ENCODE data around the gene PALS1.

PALS1 gene

DNA sequence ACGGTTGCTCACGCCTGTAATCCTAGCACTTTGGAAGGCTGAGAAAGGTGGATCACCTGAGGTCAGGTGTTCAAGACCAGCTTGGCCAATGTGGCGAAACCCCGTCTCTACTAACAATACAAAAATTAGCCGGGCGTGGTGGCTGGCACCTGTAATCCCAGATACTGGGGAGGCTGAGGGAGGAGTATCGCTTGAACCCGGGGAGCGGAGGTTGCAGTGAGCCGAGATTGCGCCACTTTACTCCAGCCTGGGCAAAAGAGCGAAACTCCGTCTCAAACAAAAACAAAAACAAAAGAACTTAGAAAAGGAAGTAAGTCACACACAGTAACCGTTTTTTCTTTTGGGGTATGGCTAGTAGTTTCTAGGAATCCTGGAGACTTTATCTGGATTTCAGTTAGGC lies 1.7 kb upstream of the PALS1 start:
- TF ChIP-seq CTCF (IDR thresholded peaks at IDR 0.05): no peak

DNA sequence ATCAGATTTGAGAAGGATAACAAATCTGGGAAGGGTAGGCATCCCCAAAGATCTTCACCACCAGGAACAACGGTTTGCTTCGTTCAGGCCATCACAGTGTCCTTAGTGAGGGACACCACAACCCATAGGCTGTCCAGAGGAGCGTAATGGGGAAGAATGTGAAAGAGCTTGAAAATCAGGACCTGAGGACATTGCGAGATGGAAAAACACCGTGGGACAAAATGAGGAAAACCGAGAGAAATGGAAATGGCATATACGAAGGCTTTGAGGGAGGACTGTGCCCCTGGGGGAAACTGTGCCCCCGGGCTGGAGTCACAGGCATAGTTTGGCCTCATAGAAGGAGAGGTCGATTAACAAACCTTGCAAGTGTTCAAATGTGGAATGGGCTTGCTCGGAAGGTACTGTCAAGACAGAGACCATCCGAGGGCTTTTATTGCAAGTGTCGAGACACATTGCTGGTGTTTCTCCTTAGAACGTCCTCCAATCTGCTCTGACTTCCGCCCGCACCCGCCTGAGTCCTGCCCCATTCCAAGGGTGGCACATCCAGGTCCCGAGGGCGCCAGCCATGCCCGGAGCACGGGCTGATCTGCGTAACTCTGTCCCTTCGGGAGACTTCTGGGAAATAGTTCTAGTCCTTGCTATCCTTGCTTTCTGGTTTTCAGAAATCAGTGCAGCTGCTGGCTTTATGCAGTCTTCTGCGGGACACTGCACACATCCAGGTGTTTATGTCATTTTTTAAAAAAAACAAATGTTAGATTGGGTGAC lies 885 bp upstream of the PALS1 start:
- no peak for TF ChIP-seq CTCF (IDR thresholded peaks at IDR 0.05)

DNA sequence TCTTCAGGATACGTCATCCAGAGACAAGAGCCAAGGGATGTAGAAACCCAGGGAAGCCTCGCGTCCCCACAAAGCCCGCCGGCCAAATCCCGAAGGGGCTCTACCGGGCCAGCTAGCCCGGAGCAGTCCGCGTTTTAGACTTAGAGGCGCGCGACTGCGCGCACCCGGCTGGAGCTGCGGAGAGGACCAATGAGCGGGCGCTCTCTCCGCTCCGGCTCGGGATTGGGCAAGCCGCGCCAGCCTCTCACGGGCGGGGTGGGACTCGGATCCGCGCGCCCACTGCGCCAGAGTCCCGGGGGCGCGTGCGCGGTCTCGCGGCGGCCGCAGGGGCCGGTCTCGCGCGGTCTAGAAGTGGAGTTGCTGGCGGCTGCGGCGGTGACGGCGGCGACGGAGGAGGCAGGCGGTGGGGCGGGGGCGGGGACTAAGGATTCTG lies 241 bp upstream of the PALS1 start:
- TF ChIP-seq CTCF (IDR thresholded peaks at IDR 0.05): no peak

- no peak for TF ChIP-seq CTCF (IDR thresholded peaks at IDR 0.05)
Observed at GRCh38 chr14:67242168-67242420, 859 bp downstream of the PALS1 start.

DNA sequence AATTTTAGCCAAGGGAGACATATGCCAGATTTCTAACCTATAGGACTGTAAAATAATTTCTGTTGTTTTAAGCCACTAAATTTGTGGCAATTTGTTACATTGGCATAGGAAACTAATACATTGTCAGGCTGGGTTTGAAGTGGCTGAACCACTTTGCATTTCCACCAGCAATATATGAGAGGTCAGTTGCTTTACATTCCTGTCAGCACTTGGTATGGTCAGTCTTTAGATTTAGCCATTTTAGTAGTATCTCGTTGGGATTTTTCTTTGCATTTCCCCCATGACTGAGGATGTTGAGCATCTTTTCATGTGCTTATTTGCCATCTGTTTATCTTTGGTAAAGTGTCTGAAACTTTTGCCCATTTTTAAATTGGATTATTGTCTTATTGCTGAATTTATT lies 3.9 kb downstream of the PALS1 start:
- no peak for TF ChIP-seq CTCF (IDR thresholded peaks at IDR 0.05)

DNA sequence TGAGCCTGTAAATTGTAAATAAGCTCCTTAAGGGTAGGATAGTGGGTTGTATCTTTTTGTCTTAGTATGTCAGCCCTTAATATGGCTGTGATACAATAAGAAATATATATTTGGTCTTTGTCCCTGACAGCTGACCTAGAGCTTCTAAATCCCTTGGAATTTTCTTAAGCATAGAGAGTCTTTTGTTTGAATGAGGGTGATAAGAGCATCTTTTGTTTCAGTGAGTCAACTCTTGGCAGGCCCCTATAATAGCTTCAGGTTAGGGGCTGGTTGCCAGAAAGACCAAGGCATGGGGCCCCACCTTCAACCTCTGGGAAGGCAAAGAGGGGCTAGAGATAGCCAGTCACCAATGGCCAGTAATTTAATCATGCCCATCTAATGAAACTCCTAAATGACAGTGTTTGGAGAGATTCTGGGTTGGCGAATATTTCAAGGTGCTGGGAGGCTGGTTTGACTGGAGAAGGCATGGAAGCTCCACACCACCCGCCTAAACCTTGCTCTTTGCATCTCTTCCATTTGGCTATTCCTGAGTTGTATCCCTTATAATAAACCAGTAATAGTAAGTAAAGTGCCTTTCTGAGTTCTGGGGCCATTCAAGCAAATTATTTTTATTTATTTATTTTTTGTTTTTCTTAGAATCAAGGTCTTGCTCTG lies 10.5 kb downstream of the PALS1 start:
- no peak for TF ChIP-seq CTCF (IDR thresholded peaks at IDR 0.05)

DNA sequence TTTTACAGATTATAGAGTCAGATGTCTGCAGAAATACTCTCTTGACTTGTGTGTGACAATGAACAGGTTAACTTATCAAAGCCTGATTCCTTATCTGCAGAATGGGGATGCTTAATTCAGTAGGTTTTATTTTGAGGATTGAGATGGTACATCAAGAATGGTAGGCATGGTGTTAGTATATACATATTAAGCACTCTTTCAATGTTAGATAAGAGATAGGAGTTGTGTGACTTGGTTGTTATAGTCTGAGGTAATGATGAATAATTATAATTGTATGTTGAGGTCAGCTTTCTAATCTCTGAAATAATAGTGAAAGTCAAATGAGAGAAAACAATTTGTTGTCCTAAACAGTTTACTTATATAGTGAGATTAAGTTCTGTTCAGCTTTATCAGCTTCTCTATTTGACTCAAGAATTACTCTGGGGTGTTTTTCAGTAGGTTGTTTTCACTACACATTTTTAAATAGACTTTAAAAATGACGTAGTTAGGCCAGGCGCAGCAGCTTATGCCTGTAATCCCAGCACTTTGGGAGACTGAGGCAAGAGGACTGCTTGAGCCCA lies 11.9 kb downstream of the PALS1 start:
- TF ChIP-seq CTCF (IDR thresholded peaks at IDR 0.05): no peak
